Measurements from ENCODE around the gene RPH3AL. TPM values are rescaled to one million over a fixed set of nuclear protein-coding genes. Genes with fewer than 3 reads are reported as not detected.

Gene RPH3AL
- total RNA-seq, 4 donors from 2014 or later = 9.9 to 44.7 (median 21.5) TPM

- H3K27ac ChIP-seq = no peak overlapping the region
- no peaks in the 10 kb centered on the region for H3K36me3 ChIP-seq
- H3K27me3 ChIP-seq = peaks cover 0 to 5% of the 10 kb centered on the region in 2 donors
- no peaks in the 10 kb centered on the region for H3K9me3 ChIP-seq
- no peak overlapping the region for H3K4me3 ChIP-seq
- TF ChIP-seq POLR2A (IDR thresholded peaks at IDR 0.05) (no peak), CTCF (IDR thresholded peaks at IDR 0.05) (no peak)
- intact Hi-C loops (cut with DNase I; ENCODE audit: low total_unique reads) = no loop called here
- peaks cover 0 to 12% of the 10 kb centered on the region in 2 donors for H3K4me1 ChIP-seq
- no peak for DNase-seq
Measured at GRCh38 chr17:182050-182751, 170.4 kb downstream of the RPH3AL start.

GRCh38 chr17:181245-182049 lies 171.2 kb downstream of the RPH3AL start, which contains the start of gene DOC2B:
TSS of gene DOC2B (minus strand) at chr17:181650. CDS start at chr17:181479, 171 bp downstream.
- H3K27me3 ChIP-seq = peaks cover 0 to 5% of the 10 kb centered on the region in 2 donors
- no peaks in the 10 kb centered on the region for H3K36me3 ChIP-seq
- H3K4me1 ChIP-seq = peaks cover 0 to 12% of the 10 kb centered on the region in 2 donors
- H3K27ac ChIP-seq = peak within 1 kb of the TSS; percentile 67 to 71
- H3K9me3 ChIP-seq = no peaks in the 10 kb centered on the region
- TF ChIP-seq POLR2A (IDR thresholded peaks at IDR 0.05) (no peak), CTCF (IDR thresholded peaks at IDR 0.05) (peak in 1 of 4 experiments; percentile 33)
- no peak for DNase-seq
- intact Hi-C loops (cut with DNase I; ENCODE audit: low total_unique reads) = no loop called here
- H3K4me3 ChIP-seq = peak within 1 kb of the TSS in 1 of 2 donors; percentile 28

- TF ChIP-seq CTCF (IDR thresholded peaks at IDR 0.05) = no peak
- TF ChIP-seq POLR2A (IDR thresholded peaks at IDR 0.05) = no peak
- H3K4me3 ChIP-seq = peak overlapping the region; percentile 18 to 28
- intact Hi-C loops (cut with DNase I; ENCODE audit: low total_unique reads) = no loop called here
- DNase-seq = no peak
- peaks cover 0 to 12% of the 10 kb centered on the region in 2 donors for H3K4me1 ChIP-seq
- no peaks in the 10 kb centered on the region for H3K36me3 ChIP-seq
- H3K27me3 ChIP-seq = peaks cover 0 to 5% of the 10 kb centered on the region in 2 donors
- H3K27ac ChIP-seq = peak overlapping the region; percentile 67 to 71
- H3K9me3 ChIP-seq = no peaks in the 10 kb centered on the region
Measured at GRCh38 chr17:180381-181244, 172.0 kb downstream of the RPH3AL start.

- peaks cover 0 to 5% of the 10 kb centered on the region in 2 donors for H3K27me3 ChIP-seq
- intact Hi-C loops (cut with DNase I; ENCODE audit: low total_unique reads) = no loop called here
- TF ChIP-seq POLR2A (IDR thresholded peaks at IDR 0.05) (no peak), CTCF (IDR thresholded peaks at IDR 0.05) (no peak)
Measured at GRCh38 chr17:179781-180380, 172.7 kb downstream of the RPH3AL start.

More at GRCh38 chr17:179781-180380, 172.7 kb downstream of the RPH3AL start:
- peaks cover 0 to 12% of the 10 kb centered on the region in 2 donors for H3K4me1 ChIP-seq
- H3K36me3 ChIP-seq = no peaks in the 10 kb centered on the region
- DNase-seq = no peak
- peak overlapping the region; percentile 67 to 71 for H3K27ac ChIP-seq
- H3K4me3 ChIP-seq = peak overlapping the region; percentile 18 to 28
- H3K9me3 ChIP-seq = no peaks in the 10 kb centered on the region
